ENCODE results near the gene UNC45B. TPM values are rescaled to one million over a fixed set of nuclear protein-coding genes. Genes with fewer than 3 reads are reported as not detected.

UNC45B gene
- total RNA-seq, 1 experiment from 2014 or later: 0.22 TPM

- no peak overlapping the region for H2BK120ac ChIP-seq (ENCODE audit: low read depth, low read length, poor library complexity, severe bottlenecking)
- Mint-ChIP-seq H3K27ac (no peak overlapping the region; a peak in 1 of 7 replicates), H3K4me3 (no peak overlapping the region), H3K4me1 (no peaks in the 10 kb centered on the region), H3K9me3 (peaks cover 2 to 6% of the 10 kb centered on the region in 2 experiments; a peak in 2 of 5 replicates), H3K36me3 (ENCODE audit: insufficient read depth in 1 of 3, low read depth in 3 of 3) (no peaks in the 10 kb centered on the region; a peak in 1 of 7 replicates), H3K27me3 (ENCODE audit: low read depth) (peaks cover 6% of the 10 kb centered on the region)
- no peak overlapping the region for H4K5ac ChIP-seq (ENCODE audit: insufficient read length, low read depth, low read length)
- H2AK5ac ChIP-seq (ENCODE audit: insufficient read length, low read length): no peak overlapping the region
- H4K20me1 ChIP-seq (ENCODE audit: control insufficient read depth, insufficient read depth, insufficient read length): no peaks in the 10 kb centered on the region
- no peak for TF ChIP-seq CTCF (conservative IDR thresholded peaks at IDR 0.05)
- H3K79me2 ChIP-seq (ENCODE audit: insufficient read depth, low read length): no peaks in the 10 kb centered on the region
- no peak overlapping the region for H3K9ac ChIP-seq (ENCODE audit: extremely low read depth, insufficient read length, low read length)
- no peak overlapping the region for H4K8ac ChIP-seq (replicated peaks; ENCODE audit: insufficient read length, low read depth, low read length)
- H2BK5ac ChIP-seq (ENCODE audit: insufficient read length, low read length): no peak overlapping the region
- no peak overlapping the region for H3T11ph ChIP-seq (ENCODE audit: low read length)
- DNase-seq: no peak
- no peak overlapping the region for H2AFZ ChIP-seq (ENCODE audit: low read length)
- H3K4ac ChIP-seq (ENCODE audit: low read depth, low read length): no peak overlapping the region
- no peak overlapping the region for H2BK12ac ChIP-seq (ENCODE audit: insufficient read length, low read depth, low read length)
- no peak overlapping the region for H3K27ac ChIP-seq (ENCODE audit: insufficient read length, low read depth, low read length)
- H3K79me1 ChIP-seq (ENCODE audit: insufficient read depth, low read depth, low read length, poor library complexity, severe bottlenecking): no peaks in the 10 kb centered on the region
- no peak overlapping the region for H3K18ac ChIP-seq (ENCODE audit: insufficient read length, low read depth, low read length)
- no peaks in the 10 kb centered on the region for H3K27me3 ChIP-seq (ENCODE audit: insufficient read depth, low read length)
- H3K9me3 ChIP-seq (ENCODE audit: control insufficient read depth, low read depth, low read length): no peaks in the 10 kb centered on the region
- H4K91ac ChIP-seq (ENCODE audit: insufficient read length, low read depth, low read length): no peak overlapping the region
- H3K14ac ChIP-seq (ENCODE audit: insufficient read depth, low read length): no peak overlapping the region
- no peak overlapping the region for H3K23ac ChIP-seq (ENCODE audit: insufficient read length, low read depth, low read length)
- WGBS (ENCODE audit: extremely low coverage, insufficient read length, low lambda C conversion rate): no CpG with 5 or more reads among the region's 2 CpGs
- no peak overlapping the region for H3K56ac ChIP-seq (ENCODE audit: insufficient read length, low read depth, low read length)
- no peak overlapping the region for H2BK15ac ChIP-seq (ENCODE audit: low read depth, low read length)
- H3K4me2 ChIP-seq (ENCODE audit: insufficient read depth, insufficient read length, low read length): no peak overlapping the region
- no peak overlapping the region for H2BK20ac ChIP-seq (ENCODE audit: low read depth, low read length, poor library complexity, severe bottlenecking)
- H3K4me1 ChIP-seq (ENCODE audit: insufficient read depth, low read length): no peaks in the 10 kb centered on the region
- no peaks in the 10 kb centered on the region for H3K23me2 ChIP-seq (ENCODE audit: insufficient read length, low read depth, low read length, poor library complexity, severe bottlenecking)
These were observed 27.3 kb downstream of the UNC45B start for GRCh38 chr17:35174835-35175334.

Measured in H9 (cell line).